ENCODE data around the gene RASAL2. TPM values are rescaled to one million over a fixed set of nuclear protein-coding genes. Genes with fewer than 3 reads are reported as not detected.

RASAL2 gene
- total RNA-seq, 1 experiment from 2014 or later = 21.3 TPM

DNA sequence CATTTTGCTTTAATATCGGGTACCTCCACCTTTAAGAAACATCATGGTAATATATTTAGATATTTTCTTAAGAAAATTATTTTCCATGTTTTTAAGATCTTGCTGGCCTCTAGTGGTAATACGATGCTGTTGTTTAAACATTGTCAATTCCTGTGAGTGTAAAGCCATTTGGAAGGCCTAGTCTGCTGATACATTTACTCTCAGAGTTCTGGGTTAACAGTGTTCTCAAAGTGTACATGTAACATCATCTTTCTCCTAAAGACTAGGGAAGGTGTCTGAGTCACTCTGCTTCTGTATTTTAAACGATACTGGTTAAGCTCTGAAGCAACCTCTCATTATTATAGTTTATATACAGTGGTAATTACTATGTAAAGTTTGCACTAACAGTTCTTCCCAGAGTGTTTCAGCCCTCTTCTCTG, 189.1 kb downstream of the RASAL2 start:
- DNase-seq (ENCODE audit: low spot score) = peak; percentile 55

- DNase-seq (ENCODE audit: low spot score) = no peak
Measured at GRCh38 chr1:178283409-178283808, 189.5 kb downstream of the RASAL2 start.

DNA sequence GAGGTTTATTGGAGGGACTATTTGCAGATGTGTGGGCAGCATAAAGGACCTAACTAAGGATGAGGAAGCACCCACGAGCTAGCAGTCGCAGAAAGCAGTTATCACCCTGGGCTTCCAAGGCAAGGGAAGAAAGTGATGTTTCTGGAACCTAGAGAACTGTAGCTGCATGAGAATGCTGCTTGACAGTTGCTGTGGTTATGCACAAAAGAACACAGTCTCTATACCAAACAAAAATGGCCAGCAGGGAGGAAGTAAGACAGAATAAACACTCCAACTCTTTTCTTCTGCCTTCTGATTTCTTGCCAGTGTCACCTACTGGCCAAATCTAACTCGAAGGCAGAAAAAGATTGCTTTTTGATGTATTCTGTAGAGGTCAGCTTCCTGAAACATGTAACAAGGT, 190.2 kb downstream of the RASAL2 start:
- no peak for DNase-seq (ENCODE audit: low spot score)

DNA sequence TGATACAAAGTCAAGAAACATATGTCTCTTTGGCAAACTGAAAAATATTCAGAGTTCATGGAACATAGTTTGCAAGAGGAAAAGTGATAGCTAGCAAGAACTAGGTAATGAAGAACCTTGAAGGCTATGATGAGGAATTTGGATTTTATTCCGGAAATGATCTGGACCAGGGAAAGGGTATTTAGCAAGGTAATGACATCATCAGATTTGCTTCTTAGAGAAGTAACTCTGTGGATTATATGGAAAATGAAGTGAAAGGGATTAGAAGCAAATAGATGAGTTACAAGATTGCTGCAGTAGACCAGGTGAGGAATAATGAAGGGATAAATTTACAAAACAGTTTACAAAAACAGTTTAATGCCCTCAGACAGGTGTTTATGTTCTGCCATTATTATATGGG, 197.3 kb downstream of the RASAL2 start:
- no peak for DNase-seq (ENCODE audit: low spot score)

DNA sequence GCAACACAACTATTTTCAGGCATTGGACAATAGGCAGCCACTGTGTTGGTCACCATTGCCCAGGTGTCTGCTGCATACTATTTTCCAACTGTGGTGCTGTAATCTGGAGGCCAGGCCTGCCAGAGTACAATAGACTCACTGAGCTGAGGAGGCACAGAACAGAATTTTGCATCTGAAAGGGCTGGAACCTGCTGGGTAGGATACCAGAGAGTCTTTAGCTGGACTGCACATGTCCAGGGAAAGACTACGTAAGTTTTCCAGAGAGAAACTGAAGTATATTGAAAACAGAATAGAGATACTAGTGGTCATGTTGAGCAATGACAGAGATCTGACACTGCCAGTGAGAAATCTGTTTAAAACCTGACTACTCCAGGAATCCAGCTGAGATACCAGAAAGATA, 200.8 kb downstream of the RASAL2 start:
- DNase-seq (ENCODE audit: low spot score) = no peak

DNA sequence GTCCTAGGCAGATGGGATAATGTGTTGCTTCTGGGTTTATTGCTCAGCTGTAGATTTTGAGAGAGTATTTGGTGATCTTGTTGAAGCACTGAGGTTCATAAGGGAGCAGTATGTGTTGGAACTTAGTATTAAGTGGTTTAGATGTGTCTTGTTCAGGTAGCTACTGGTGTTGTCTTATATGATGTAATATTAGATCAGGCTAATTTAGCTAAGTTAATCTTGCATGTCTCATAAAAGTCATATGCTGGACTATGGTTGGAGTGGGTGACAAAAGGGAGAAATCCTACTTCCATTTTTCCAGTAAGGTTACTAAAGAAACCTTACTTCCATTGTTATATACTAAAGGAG, 206.4 kb downstream of the RASAL2 start:
- DNase-seq (ENCODE audit: low spot score) = no peak

- no peak for DNase-seq (ENCODE audit: low spot score)
Measured at GRCh38 chr1:178301141-178301540, 207.2 kb downstream of the RASAL2 start.

GRCh38 chr1:178307264-178307663, 213.4 kb downstream of the RASAL2 start:
- no peak for DNase-seq (ENCODE audit: low spot score)

GRCh38 chr1:178308438-178308837, 214.5 kb downstream of the RASAL2 start:
- no peak for DNase-seq (ENCODE audit: low spot score)

DNA sequence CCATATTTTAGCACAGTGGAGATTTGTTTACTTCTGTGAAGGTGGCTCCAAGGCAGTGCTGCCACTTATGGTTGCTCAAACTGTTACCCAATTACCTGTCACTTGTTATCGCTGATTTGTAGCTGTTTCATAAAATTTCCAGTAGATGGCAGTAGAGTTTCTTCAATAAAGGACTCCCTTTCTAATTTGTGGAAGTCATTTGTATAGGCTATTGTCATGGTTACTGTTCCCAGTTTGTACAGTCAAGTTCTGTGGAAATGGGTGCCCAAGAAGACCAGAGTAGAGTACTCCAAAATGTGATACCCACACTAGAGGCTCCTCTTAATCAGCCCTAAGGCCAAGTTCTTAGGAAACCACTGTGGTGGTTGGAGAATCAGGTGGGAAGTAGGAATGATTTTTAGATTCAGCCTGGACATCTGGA, 216.8 kb downstream of the RASAL2 start:
- DNase-seq (ENCODE audit: low spot score) = peak; percentile 87

GRCh38 chr1:178311164-178311563, 217.3 kb downstream of the RASAL2 start:
- no peak for DNase-seq (ENCODE audit: low spot score)

DNA sequence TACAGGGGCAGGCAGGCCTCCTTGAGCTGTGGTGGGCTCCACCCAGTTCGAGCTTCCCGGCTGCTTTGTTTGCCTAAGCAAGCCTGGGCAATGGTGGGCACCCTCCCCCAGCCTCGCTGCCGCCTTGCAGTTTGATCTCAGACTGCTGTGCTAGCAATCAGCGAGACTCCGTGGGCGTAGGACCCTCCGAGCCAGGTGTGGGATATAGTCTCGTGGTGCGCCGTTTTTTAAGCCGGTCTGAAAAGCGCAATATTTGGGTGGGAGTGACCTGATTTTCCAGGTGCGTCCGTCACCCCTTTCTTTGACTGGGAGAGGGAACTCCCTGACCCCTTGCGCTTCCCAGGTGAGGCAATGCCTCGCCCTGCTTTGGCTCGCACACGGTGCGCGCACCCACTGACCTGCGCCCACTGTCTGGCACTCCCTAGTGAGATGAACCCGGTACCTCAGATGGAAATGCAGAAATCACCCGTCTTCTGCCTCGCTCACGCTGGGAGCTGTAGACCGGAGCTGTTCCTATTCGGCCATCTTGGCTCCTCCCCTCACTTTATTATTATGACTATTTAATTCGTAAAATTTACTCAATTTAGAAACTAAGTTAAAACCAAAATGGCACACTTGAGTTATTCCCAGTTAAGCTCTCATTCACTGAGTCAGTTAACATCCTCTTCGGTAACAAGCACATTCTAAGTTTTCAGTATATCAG, 226.5 kb downstream of the RASAL2 start:
- peak; percentile 36 for DNase-seq (ENCODE audit: low spot score)

GRCh38 chr1:178323067-178323466, 229.2 kb downstream of the RASAL2 start:
- DNase-seq (ENCODE audit: low spot score) = no peak

DNA sequence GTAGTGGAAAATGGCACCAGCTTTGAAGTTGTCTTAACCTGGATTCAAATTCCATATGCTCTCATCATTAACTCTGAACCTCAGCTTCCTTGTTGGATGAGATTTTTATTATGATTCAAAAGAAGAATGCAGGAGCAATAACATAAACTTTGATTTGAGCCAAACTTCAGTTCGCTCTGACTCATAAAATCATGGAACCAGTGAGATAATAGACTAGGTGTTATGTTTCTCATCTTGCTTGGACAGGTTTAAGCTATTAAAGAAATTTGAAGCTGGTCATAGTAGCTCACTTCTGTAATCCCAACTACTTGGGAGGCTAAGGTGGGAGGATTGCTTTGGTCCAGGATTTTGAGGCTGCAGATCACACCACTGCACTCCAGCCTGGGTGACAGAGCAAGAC, 230.1 kb downstream of the RASAL2 start:
- no peak for DNase-seq (ENCODE audit: low spot score)

GRCh38 chr1:178328728-178329127, 234.8 kb downstream of the RASAL2 start:
- DNase-seq (ENCODE audit: low spot score) = no peak

- no peak for DNase-seq (ENCODE audit: low spot score)
Measured at GRCh38 chr1:178330153-178330552, 236.2 kb downstream of the RASAL2 start.

DNA sequence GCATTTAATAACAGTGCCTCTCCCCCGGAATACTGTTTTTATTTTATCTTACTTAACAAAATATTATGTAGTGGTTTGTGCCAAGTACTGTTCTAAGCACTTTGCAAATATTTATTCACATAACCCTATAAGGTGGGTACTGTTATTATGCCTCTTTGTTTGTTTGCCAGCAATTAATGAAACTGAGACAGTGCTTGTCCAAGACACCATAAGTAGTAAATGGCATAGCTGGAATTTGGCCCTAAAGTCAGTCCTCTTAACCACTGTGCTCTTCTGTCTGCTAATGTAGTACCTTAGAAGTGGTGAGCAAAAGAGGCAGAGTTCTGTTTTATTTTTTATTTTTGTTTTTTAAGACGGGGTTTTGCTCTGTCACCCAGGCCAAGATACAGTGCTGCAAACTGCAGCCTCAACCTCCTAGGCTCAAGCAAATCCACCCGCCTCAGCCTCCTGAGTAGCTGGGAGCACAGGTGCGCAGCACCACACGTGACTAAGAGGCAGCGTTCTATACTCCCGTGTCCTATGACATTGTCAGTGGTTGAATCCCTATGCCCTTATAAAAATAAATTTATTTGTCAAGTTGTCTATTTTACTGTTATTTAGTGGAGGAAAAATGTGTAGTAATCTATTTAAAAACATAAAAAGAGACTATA, 237.1 kb downstream of the RASAL2 start:
- DNase-seq (ENCODE audit: low spot score) = no peak

DNA sequence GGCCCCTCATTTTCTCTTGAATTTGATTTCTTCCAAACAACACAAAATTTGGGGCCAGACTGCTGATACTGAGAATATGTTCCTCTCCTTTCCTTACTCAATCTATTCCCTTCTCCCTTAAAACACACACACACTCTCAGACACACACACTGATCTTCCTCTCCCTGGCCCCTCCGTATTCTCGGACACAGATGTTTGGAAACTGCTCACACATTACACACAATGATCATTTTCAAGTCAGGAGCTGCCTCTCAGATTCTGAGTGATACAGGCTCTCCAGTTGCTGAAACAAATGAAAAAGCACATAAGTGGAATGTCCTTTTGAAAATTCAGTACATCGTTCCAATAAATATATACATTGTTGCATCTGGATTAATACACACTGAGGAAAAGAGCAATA, 241.5 kb downstream of the RASAL2 start:
- DNase-seq (ENCODE audit: low spot score) = no peak

GRCh38 chr1:178337091-178337706, 243.3 kb downstream of the RASAL2 start:
- no peak for DNase-seq (ENCODE audit: low spot score)

DNA sequence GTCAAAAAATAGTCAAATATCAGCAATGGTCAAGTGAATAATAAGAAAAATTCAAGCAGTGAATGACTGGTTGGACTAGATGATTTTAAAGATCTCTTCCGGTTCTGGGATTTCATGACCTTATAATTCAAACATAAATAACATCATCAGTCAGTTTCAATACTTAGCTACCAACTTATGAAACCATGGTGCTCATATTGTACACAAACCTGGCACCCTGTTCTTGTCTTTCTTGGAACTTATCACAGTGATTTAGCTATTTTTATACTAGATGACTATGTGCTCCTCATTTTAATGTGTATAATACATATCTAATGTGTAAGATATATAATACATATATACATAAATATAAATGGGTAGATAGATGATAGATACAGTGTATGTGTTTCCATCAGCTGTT, 245.9 kb downstream of the RASAL2 start:
- no peak for DNase-seq (ENCODE audit: low spot score)

- peak; percentile 92 for DNase-seq (ENCODE audit: low spot score)
Measured at GRCh38 chr1:178341261-178341956, 247.5 kb downstream of the RASAL2 start.

DNA sequence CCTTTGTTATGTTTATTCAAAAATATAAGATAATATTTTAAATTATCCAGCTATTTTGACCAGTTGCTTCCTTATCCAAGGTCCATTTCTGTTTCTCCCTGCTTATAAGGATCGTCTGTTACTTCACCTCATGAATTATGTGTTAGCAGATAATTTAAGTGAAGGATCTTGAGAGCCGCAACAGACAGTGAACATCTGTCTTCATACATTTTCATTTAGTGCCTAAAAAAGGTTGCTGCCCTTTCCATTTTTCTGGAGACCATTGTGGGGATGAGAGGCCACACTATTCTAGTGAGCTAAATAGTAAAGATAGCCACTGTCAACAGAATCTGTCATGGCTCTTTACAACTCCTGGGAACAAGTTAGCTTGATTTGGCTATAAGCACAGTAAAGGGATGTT, 248.8 kb downstream of the RASAL2 start:
- DNase-seq (ENCODE audit: low spot score) = no peak
